HepG2 (cell line): ENCODE results near the gene IGFBP6. TPM values are rescaled to one million over a fixed set of nuclear protein-coding genes. Genes with fewer than 3 reads are reported as not detected.

Experiments
- ARID3A ChIP-seq: IDR thresholded peaks from 2 replicates; pipeline ENCODE4 v1.6.1; 2012; ENCODE audit warnings: low read depth, low read length, improper control_type of control experiment
- KLF11 ChIP-seq: IDR thresholded peaks from 2 replicates; pipeline ENCODE4 v1.6.1; 2016; ENCODE audit warnings: missing compliant biosample characterization
- PITX1 ChIP-seq: sonication (generic); formaldehyde crosslinking; IDR thresholded peaks from 2 replicates; pipeline ENCODE4 v1.5.1; 2020; ENCODE audit warnings: mild to moderate bottlenecking, missing genetic modification reagents
- PRDM15 ChIP-seq: sonication (generic); formaldehyde crosslinking; IDR thresholded peaks from 2 replicates; pipeline ENCODE4 v1.4.0; 2020; ENCODE audit warnings: missing genetic modification reagents
- SIX1 ChIP-seq: sonication (generic); formaldehyde crosslinking; IDR thresholded peaks from 2 replicates; pipeline ENCODE4 v1.4.0; 2020; ENCODE audit warnings: missing genetic modification reagents, borderline replicate concordance
- SSRP1 ChIP-seq: IDR thresholded peaks from 2 replicates; pipeline ENCODE4 v1.6.1; 2016; ENCODE audit warnings: control low read depth
- polyA plus RNA-seq, 8 experiments: library from polyadenylated mRNA; depleted of rRNA in 3 of 8; stranded (reverse) in 7 of 8; unstranded in 1 of 8; fragments of >200 nt; fragmentation: Illumina TruSeq in 4 of 8; extraction: Trizol in 4 of 8; gene quantifications; 2 replicates each; pipeline versions ENCODE4 v1.2.1 to v1.2.3, GENCODE V29; 2011 to 2016; ENCODE audit warnings: low read depth in 4 of 8, missing spikeins in 1 of 8, mixed read lengths in 1 of 8; ENCODE audit not compliant: insufficient read depth in 1 of 8
- total RNA-seq, 5 experiments: library from RNA; depleted of rRNA; stranded (reverse); fragments of >200 nt; fragmentation: Illumina TruSeq; extraction: Trizol; gene quantifications; 2 replicates each; pipeline ENCODE4 v1.2.3, GENCODE V29; 2016; ENCODE audit warnings: low read depth in 1 of 5
- TF ChIP-seq, protein P1 (sequence below): IDR thresholded peaks from 2 replicates; pipeline ENCODE4 v1.6.1; 2016
- TF ChIP-seq, protein P2 (sequence below): sonication (generic); formaldehyde crosslinking; IDR thresholded peaks from 2 replicates; pipeline ENCODE4 v1.4.0; 2020; ENCODE audit warnings: missing genetic modification reagents
- TF ChIP-seq, protein P3 (sequence below): sonication (generic); formaldehyde crosslinking; IDR thresholded peaks from 2 replicates; pipeline ENCODE4 v1.4.0; 2020; ENCODE audit warnings: missing genetic modification reagents
- TF ChIP-seq, protein P4 (sequence below): sonication (generic); formaldehyde crosslinking; IDR thresholded peaks from 2 replicates; pipeline ENCODE4 v1.5.1; 2020; ENCODE audit warnings: mild to moderate bottlenecking, moderate library complexity, missing genetic modification reagents

The IGFBP6 gene
- total and polyA plus RNA-seq, 2 of the 13 experiments (the other 11 are each of a cell fraction or from before 2014, with no cell fraction given): 3.9 to 25.2 TPM

DNA sequence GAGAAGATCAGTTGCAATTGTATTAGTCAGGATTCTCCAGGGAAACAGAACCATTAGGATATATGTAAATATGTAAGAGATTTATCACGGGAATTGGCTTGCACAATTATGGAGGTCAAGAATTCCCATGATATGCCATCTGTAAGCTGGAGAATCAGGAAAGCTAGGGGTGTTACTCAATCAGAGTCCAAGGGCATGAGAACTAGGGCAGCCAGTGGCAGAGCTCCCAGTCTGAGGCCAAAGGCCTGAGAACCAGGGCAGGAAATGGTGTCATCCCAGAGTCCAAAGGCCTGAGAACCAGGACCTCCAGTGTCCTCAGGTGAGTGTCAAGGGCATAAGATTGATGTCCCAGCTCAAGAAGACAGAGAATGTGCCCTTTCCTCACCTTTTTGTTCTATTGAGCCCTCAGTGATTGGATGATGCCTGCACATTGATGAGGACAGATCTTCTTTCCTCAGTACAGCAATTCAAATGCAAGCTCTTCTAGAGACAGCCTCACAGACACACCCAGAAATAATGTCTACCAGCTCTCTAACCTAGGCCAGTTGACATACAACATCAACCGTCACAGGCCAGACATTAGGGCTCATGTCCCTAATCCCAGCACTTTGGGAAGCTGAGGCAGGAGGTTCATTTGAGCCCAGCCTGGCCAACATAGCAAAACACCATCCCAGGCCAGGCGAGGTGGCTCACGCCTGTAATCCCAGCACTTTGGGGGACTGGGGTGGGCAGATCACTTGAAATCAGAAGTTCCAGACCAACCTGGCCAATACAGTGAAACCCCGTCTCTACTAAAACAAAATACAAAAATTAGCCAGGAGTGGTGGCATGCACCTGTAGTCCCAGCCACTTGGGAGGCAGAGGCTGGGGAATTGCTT is 48.2 kb downstream of the IGFBP6 start (continued):
- TF ChIP-seq, protein P1, sequence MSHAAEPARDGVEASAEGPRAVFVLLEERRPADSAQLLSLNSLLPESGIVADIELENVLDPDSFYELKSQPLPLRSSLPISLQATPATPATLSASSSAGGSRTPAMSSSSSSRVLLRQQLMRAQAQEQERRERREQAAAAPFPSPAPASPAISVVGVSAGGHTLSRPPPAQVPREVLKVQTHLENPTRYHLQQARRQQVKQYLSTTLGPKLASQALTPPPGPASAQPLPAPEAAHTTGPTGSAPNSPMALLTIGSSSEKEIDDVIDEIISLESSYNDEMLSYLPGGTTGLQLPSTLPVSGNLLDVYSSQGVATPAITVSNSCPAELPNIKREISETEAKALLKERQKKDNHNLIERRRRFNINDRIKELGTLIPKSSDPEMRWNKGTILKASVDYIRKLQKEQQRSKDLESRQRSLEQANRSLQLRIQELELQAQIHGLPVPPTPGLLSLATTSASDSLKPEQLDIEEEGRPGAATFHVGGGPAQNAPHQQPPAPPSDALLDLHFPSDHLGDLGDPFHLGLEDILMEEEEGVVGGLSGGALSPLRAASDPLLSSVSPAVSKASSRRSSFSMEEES (CRISPR knock-in tag): 0 out of 2 replicates have a peak, but pooled peaks have one; percentile 57
- TF ChIP-seq ARID3A (peak; percentile 74), PRDM15 (CRISPR knock-in tag) (no peak), PITX1 (CRISPR knock-in tag) (0 out of 2 replicates have a peak, but pooled peaks have one; percentile 34), SSRP1 (CRISPR knock-in tag) (no peak), KLF11 (CRISPR knock-in tag) (no peak), SIX1 (CRISPR knock-in tag) (no peak)
- TF ChIP-seq, protein P2, sequence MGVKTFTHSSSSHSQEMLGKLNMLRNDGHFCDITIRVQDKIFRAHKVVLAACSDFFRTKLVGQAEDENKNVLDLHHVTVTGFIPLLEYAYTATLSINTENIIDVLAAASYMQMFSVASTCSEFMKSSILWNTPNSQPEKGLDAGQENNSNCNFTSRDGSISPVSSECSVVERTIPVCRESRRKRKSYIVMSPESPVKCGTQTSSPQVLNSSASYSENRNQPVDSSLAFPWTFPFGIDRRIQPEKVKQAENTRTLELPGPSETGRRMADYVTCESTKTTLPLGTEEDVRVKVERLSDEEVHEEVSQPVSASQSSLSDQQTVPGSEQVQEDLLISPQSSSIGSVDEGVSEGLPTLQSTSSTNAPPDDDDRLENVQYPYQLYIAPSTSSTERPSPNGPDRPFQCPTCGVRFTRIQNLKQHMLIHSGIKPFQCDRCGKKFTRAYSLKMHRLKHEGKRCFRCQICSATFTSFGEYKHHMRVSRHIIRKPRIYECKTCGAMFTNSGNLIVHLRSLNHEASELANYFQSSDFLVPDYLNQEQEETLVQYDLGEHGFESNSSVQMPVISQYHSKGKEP: no peak
- TF ChIP-seq, protein P3, sequence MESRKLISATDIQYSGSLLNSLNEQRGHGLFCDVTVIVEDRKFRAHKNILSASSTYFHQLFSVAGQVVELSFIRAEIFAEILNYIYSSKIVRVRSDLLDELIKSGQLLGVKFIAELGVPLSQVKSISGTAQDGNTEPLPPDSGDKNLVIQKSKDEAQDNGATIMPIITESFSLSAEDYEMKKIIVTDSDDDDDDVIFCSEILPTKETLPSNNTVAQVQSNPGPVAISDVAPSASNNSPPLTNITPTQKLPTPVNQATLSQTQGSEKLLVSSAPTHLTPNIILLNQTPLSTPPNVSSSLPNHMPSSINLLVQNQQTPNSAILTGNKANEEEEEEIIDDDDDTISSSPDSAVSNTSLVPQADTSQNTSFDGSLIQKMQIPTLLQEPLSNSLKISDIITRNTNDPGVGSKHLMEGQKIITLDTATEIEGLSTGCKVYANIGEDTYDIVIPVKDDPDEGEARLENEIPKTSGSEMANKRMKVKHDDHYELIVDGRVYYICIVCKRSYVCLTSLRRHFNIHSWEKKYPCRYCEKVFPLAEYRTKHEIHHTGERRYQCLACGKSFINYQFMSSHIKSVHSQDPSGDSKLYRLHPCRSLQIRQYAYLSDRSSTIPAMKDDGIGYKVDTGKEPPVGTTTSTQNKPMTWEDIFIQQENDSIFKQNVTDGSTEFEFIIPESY (CRISPR knock-in tag): no peak
- TF ChIP-seq, protein P4, sequence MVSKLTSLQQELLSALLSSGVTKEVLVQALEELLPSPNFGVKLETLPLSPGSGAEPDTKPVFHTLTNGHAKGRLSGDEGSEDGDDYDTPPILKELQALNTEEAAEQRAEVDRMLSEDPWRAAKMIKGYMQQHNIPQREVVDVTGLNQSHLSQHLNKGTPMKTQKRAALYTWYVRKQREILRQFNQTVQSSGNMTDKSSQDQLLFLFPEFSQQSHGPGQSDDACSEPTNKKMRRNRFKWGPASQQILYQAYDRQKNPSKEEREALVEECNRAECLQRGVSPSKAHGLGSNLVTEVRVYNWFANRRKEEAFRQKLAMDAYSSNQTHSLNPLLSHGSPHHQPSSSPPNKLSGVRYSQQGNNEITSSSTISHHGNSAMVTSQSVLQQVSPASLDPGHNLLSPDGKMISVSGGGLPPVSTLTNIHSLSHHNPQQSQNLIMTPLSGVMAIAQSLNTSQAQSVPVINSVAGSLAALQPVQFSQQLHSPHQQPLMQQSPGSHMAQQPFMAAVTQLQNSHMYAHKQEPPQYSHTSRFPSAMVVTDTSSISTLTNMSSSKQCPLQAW (CRISPR knock-in tag): no peak
